AG04449 (cell line): ENCODE results near the gene COG5.

Source experiments
- CTCF ChIA-PET: fragments of 350-600 bp; formaldehyde crosslinking; extraction: SDS; loops from one replicate; lab custom pipeline; 2021; ENCODE audit warnings: antibody characterized with exemption; lab: Yijun Ruan, JAX
- POLR2A ChIA-PET: fragments of 400-600, 350-600 bp; formaldehyde crosslinking; extraction: SDS; loops from one replicate; lab custom pipeline; 2020; ENCODE audit warnings: antibody characterized with exemption, inconsistent platforms; lab: Yijun Ruan, JAX
- DNase-seq: peaks from one replicate; pipeline ENCODE4 v3.0.0-alpha.2; 2010; ENCODE audit warnings: low read depth, low spot score
- H3K4me3 ChIP-seq: 2 replicates; pipeline ENCODE4 v1.5.1; 2011; ENCODE audit warnings: low read depth, mild to moderate bottlenecking, control low read depth, low read length
- TF ChIP-seq, protein P1 (sequence below): IDR thresholded peaks from one replicate; pipeline ENCODE4 v1.5.1; 2011; ENCODE audit warnings: mild to moderate bottlenecking, moderate library complexity, low read length, control low read depth, inconsistent platforms; ENCODE audit not compliant: insufficient read depth; ENCODE audit errors: missing control alignments

Gene COG5

DNA sequence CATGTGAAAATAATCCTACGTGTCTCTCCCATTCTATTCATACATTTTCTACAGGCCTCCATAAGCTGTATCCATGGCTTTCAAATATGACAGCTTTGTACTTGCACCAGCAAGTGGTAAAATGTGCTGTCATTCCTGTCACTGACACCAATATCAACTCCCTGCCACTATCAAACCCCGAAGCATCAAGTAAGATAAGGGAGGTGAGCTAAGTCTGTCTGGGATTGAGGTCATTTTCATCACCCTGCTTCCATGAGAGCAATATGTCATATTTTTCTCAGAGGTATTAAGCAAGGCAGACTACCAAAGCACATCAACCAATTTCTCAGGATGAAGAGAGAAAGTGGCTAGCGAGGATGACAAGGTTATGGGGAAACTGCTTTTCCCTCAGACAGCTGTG lies 82.8 kb downstream of the COG5 start:
- ChIA-PET POLR2A (no interaction called here), CTCF (interaction anchor here (0.5 to 3.5 kb wide), 4 partner anchors 17 to 263 kb away, joined by 3 to 12 read pairs (median 6); partner anchors contain the start of gene CBLL1)
- no peak for DNase-seq
- TF ChIP-seq, protein P1, sequence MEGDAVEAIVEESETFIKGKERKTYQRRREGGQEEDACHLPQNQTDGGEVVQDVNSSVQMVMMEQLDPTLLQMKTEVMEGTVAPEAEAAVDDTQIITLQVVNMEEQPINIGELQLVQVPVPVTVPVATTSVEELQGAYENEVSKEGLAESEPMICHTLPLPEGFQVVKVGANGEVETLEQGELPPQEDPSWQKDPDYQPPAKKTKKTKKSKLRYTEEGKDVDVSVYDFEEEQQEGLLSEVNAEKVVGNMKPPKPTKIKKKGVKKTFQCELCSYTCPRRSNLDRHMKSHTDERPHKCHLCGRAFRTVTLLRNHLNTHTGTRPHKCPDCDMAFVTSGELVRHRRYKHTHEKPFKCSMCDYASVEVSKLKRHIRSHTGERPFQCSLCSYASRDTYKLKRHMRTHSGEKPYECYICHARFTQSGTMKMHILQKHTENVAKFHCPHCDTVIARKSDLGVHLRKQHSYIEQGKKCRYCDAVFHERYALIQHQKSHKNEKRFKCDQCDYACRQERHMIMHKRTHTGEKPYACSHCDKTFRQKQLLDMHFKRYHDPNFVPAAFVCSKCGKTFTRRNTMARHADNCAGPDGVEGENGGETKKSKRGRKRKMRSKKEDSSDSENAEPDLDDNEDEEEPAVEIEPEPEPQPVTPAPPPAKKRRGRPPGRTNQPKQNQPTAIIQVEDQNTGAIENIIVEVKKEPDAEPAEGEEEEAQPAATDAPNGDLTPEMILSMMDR, result no peak
- no peak overlapping the region for H3K4me3 ChIP-seq

DNA sequence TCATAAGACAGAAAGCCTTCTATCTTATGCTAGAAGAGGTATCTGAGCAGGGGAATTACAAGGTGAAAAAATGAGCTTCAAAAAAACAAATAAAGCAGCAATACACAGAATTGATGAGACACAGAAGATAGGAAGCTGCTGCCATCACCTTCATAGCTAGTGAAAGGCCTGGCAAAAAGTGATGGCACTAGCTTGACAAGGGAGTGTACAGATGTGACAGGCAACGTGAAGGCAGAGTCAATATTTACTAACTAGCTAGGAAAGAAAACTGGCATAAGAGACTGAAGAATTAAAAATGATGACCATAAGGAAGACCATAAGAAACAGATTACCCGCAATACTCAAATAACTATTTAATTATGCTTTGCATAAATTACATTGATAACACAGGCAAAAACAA lies 84.4 kb downstream of the COG5 start:
- POLR2A ChIA-PET, result no interaction called here
- CTCF ChIA-PET, result interaction anchor here (1.7 to 3.5 kb wide), 4 partner anchors 16 to 264 kb away, joined by 5 to 13 read pairs (median 10); partner anchors contain the start of gene CBLL1
- no peak for DNase-seq
- H3K4me3 ChIP-seq, result no peak overlapping the region
- TF ChIP-seq, protein P1, result no peak

DNA sequence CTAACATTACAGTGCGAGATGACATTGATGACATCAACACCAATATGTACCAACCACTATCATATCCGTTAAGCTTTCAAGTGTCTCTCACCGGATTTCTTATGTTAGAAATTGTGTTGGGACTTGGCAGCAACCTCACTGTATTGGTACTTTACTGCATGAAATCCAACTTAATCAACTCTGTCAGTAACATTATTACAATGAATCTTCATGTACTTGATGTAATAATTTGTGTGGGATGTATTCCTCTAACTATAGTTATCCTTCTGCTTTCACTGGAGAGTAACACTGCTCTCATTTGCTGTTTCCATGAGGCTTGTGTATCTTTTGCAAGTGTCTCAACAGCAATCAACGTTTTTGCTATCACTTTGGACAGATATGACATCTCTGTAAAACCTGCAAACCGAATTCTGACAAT lies 89.6 kb downstream of the COG5 start:
- TF ChIP-seq, protein P1, result no peak
- POLR2A ChIA-PET, result no interaction called here

DNA sequence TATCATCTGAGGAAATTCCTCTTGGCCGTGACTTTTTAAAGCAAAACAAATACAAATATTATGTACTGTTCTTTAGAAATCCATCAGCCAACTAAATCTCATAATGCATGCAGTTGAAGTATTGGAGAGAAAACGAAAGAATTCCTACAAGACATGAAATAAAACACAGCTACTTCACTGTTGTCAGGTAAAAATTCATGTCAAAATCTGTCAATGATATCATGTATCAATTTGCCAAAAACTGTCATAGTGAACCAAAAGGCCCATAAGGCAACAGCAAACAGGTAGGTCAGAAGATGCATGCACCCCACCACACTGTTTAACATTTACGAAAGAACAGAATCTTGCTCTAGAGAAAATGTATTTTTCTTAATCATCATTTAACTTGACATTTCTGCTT lies 91.6 kb downstream of the COG5 start:
- H3K4me3 ChIP-seq, result no peak overlapping the region
- ChIA-PET POLR2A (no interaction called here), CTCF (interaction anchor here (1.0 to 2.4 kb wide), 4 partner anchors 9 to 403 kb away, joined by 3 to 17 read pairs (median 3); no protein-coding TSS in a partner anchor)
- TF ChIP-seq, protein P1, result no peak
- no peak for DNase-seq

More for the DNA sequence above, 89.6 kb downstream of the COG5 start:
- CTCF ChIA-PET, result interaction anchor here (2.4 kb wide), 1 partner anchor 11 kb away, joined by 17 read pairs; no protein-coding TSS in a partner anchor
- DNase-seq, result no peak
- H3K4me3 ChIP-seq, result no peak overlapping the region

DNA sequence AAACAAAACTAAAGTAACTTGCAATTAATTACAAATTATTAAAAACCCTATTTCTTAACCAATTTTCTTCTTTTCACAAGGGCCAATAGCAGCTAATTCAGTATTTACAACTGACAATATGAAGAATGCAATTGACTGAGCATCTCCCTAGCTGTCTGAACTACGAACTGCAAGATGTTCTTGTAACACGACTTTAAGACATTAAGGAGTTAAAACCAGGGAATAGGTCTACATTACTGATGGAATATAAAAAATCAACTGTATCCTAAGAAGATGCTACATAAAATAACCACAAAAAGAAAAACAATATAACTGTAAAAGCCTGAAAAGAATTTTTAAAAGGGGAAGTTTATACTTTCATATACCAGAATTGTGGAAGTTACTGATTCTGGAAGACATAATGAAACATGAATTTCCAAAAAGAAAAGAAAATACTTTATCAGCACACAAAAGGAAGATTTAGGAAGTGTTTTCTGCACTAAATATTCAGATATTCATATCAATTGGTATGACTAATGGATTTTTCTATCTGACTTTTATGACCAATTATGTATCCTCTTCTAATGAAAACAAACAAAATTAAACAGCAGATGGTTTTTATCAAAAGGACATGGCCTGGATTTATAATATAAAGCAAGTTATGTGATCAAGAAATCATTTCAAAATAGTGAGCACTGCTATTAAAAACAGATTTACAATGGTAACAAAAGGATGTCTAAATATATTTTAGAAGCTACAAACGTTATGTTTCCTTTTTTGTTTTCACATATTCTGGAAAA lies 92.2 kb downstream of the COG5 start:
- POLR2A ChIA-PET, result no interaction called here
- no peak for DNase-seq

DNA sequence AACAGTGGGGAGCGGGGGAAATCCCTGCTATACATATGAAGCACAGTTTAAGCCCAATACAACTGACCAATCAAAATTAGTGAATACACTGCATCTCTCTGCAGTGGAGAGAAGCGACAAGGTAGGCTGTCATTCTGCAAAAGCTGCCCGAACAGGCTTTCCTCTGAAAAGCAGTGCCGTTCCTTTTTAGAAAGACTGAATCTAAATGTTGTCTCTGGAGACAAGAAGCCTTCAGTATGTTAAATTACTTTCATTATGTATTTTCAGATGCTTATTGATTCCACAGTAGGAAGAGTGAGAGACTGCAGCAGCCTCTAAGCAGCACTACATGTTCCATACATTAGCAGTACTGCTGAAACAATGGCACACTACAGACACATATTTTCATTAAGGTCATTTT lies 93.8 kb downstream of the COG5 start, which contains the start of gene GPR22:
Gene GPR22, plus strand, starts transcription at position 129 of the 400 bp plus-strand sequence. CDS start 4,004 bp downstream, outside the sequence.
- no peak for DNase-seq
- CTCF ChIA-PET, result no interaction called here
- no peak within 1 kb of the TSS for H3K4me3 ChIP-seq
- POLR2A ChIA-PET, result no interaction called here
- TF ChIP-seq, protein P1, result no peak

More for the DNA sequence above, 92.2 kb downstream of the COG5 start:
- CTCF ChIA-PET, result interaction anchor here (1.0 to 2.4 kb wide), 4 partner anchors 8 to 403 kb away, joined by 3 to 17 read pairs (median 3); no protein-coding TSS in a partner anchor
- TF ChIP-seq, protein P1, result no peak
- H3K4me3 ChIP-seq, result no peak overlapping the region
